Mesodermal cell (in vitro differentiated cells): ENCODE data around the gene AADAC.
"Not testable (repeated sequence)": the region's sequence is repeated elsewhere in the genome, so short reads cannot be mapped to it uniquely, and the experiment has no call there.

ENCODE experiments used
- H3K27ac ChIP-seq: 2 replicates; pipeline ENCODE4 v1.7.0; 2013; ENCODE audit warnings: mild to moderate bottlenecking, low read depth, low read length, moderate library complexity; ENCODE audit not compliant: severe bottlenecking
- H3K36me3 ChIP-seq: 2 replicates; pipeline ENCODE4 v1.7.1; 2013; ENCODE audit warnings: mild to moderate bottlenecking, low read length, moderate library complexity; ENCODE audit not compliant: control insufficient read depth, insufficient read depth
- H3K4me1 ChIP-seq: one replicate; pipeline ENCODE4 v1.7.1; 2013; ENCODE audit warnings: mild to moderate bottlenecking, low read length; ENCODE audit not compliant: insufficient read depth, control insufficient read depth, poor library complexity, severe bottlenecking
- H3K4me3 ChIP-seq: 2 replicates; pipeline ENCODE4 v1.7.0; 2013; ENCODE audit warnings: low read length, control low read depth, mild to moderate bottlenecking; ENCODE audit not compliant: insufficient read depth, poor library complexity, severe bottlenecking; ENCODE audit errors: extremely low read depth
- H3K9me3 ChIP-seq: 2 replicates; pipeline ENCODE4 v1.7.1; 2013; ENCODE audit warnings: mild to moderate bottlenecking, low read length, moderate library complexity; ENCODE audit not compliant: control insufficient read depth
- WGBS, 2 experiments: methylation state at CpG; one replicate each; pipeline ENCODE4 v1.1.5; 2013; ENCODE audit warnings: missing lambda C conversion rate in 2 of 2; ENCODE audit not compliant: insufficient coverage in 2 of 2; 5-methylcytosine and 5-hydroxymethylcytosine counted together

Gene AADAC

GRCh38 chr3:151819910-151820309 is 6.0 kb downstream of the AADAC start:
- H3K36me3 ChIP-seq: no peaks in the 10 kb centered on the region
- WGBS, 2 experiments: 75% methylated on average over 3 of the region's 4 CpGs; no CpG with 5 or more reads in 1 of the 2 experiments
- no peaks in the 10 kb centered on the region for H3K9me3 ChIP-seq
- no peaks in the 10 kb centered on the region for H3K4me1 ChIP-seq
- H3K4me3 ChIP-seq: no peak overlapping the region
- H3K27ac ChIP-seq: peak overlapping the region; percentile 68

GRCh38 chr3:151827816-151828215 is 13.9 kb downstream of the AADAC start:
- Histone ChIP-seq H3K9me3 (no peaks in the 10 kb centered on the region), H3K4me1 (no peaks in the 10 kb centered on the region), H3K4me3 (no peak overlapping the region), H3K27ac (no peak overlapping the region), H3K36me3 (no peaks in the 10 kb centered on the region)
- 60% methylated on average over 1 of the region's 3 CpGs; no CpG with 5 or more reads in 1 of the 2 experiments for WGBS, 2 experiments

- H3K9me3 ChIP-seq: no peaks in the 10 kb centered on the region
- H3K4me1 ChIP-seq: peaks cover 22% of the 10 kb centered on the region
- no peak overlapping the region for H3K4me3 ChIP-seq
- H3K36me3 ChIP-seq: no peaks in the 10 kb centered on the region
- H3K27ac ChIP-seq: peak overlapping the region; percentile 60
- 67 to 88% methylated on average over 2 of the region's 5 CpGs for WGBS, 2 experiments
Measured at GRCh38 chr3:151835751-151836525, 22.0 kb downstream of the AADAC start.

GRCh38 chr3:151837057-151837456 is 23.1 kb downstream of the AADAC start:
- 10 to 30% methylated on average over 3 to 4 of the region's 4 CpGs for WGBS, 2 experiments
- Histone ChIP-seq H3K27ac (peak overlapping the region; percentile 89), H3K4me3 (no peak overlapping the region), H3K36me3 (no peaks in the 10 kb centered on the region), H3K9me3 (no peaks in the 10 kb centered on the region), H3K4me1 (peaks cover 22% of the 10 kb centered on the region)

GRCh38 chr3:151838574-151839312 is 24.8 kb downstream of the AADAC start:
- WGBS, 2 experiments: 64 to 69% methylated on average over 4 to 8 of the region's 19 CpGs
- H3K4me3 ChIP-seq: no peak overlapping the region
- no peak overlapping the region for H3K27ac ChIP-seq
- peaks cover 22% of the 10 kb centered on the region for H3K4me1 ChIP-seq
- H3K36me3 ChIP-seq: no peaks in the 10 kb centered on the region
- no peaks in the 10 kb centered on the region for H3K9me3 ChIP-seq

GRCh38 chr3:151839313-151839631 is 25.4 kb downstream of the AADAC start:
- 14 to 36% methylated on average over 1 of the region's 1 CpG for WGBS, 2 experiments
- H3K4me1 ChIP-seq: peaks cover 20% of the 10 kb centered on the region
- H3K4me3 ChIP-seq: no peak overlapping the region
- H3K9me3 ChIP-seq: no peaks in the 10 kb centered on the region
- H3K27ac ChIP-seq: no peak overlapping the region
- no peaks in the 10 kb centered on the region for H3K36me3 ChIP-seq

GRCh38 chr3:151841801-151842200 is 27.9 kb downstream of the AADAC start:
- H3K9me3 ChIP-seq: no peaks in the 10 kb centered on the region
- H3K36me3 ChIP-seq: no peaks in the 10 kb centered on the region
- H3K4me1 ChIP-seq: peaks cover 9% of the 10 kb centered on the region
- WGBS, 2 experiments: 95% methylated on average over 3 of the region's 6 CpGs; no CpG with 5 or more reads in 1 of the 2 experiments
- no peak overlapping the region for H3K4me3 ChIP-seq
- no peak overlapping the region for H3K27ac ChIP-seq

GRCh38 chr3:151843275-151843674 is 29.4 kb downstream of the AADAC start:
- H3K4me1 ChIP-seq: peaks cover 9% of the 10 kb centered on the region
- H3K9me3 ChIP-seq: no peaks in the 10 kb centered on the region
- no peak overlapping the region for H3K4me3 ChIP-seq
- no peak overlapping the region for H3K27ac ChIP-seq
- H3K36me3 ChIP-seq: no peaks in the 10 kb centered on the region
- WGBS, 2 experiments: no CpG with 5 or more reads among the region's 1 CpG

- H3K4me3 ChIP-seq: no peak overlapping the region
- H3K36me3 ChIP-seq: no peaks in the 10 kb centered on the region
- 100% methylated on average over 1 of the region's 3 CpGs for WGBS, 2 experiments
- no peak overlapping the region for H3K27ac ChIP-seq
- no peaks in the 10 kb centered on the region for H3K9me3 ChIP-seq
- H3K4me1 ChIP-seq: no peaks in the 10 kb centered on the region
Measured at GRCh38 chr3:151845306-151845905, 31.5 kb downstream of the AADAC start.

- not testable (repeated sequence) for H3K36me3 ChIP-seq, H3K9me3 ChIP-seq, H3K27ac ChIP-seq, H3K4me3 ChIP-seq, H3K4me1 ChIP-seq
- WGBS, 2 experiments: no CpG with 5 or more reads among the region's 2 CpGs
Measured at GRCh38 chr3:151850065-151850464, 36.1 kb downstream of the AADAC start.
